Mucosa of stomach (tissue), 1 donor: Measurements from ENCODE around the gene CCDC174.

ENCODE experiments used
- H3K27me3 ChIP-seq: one replicate; pipeline ENCODE4 v1.7.0; 2013; ENCODE audit warnings: mild to moderate bottlenecking, low read length; ENCODE audit not compliant: control insufficient read depth, insufficient read depth
- H3K36me3 ChIP-seq: one replicate; pipeline ENCODE4 v1.7.0; 2013; ENCODE audit warnings: low read length; ENCODE audit not compliant: control insufficient read depth, insufficient read depth
- H3K4me1 ChIP-seq: one replicate; pipeline ENCODE4 v1.7.0; 2013; ENCODE audit warnings: mild to moderate bottlenecking, low read length; ENCODE audit not compliant: control insufficient read depth, insufficient read depth
- H3K4me3 ChIP-seq: one replicate; pipeline ENCODE4 v1.7.0; 2013; ENCODE audit warnings: low read length
- H3K9ac ChIP-seq: one replicate; pipeline ENCODE4 v1.7.0; 2013; ENCODE audit warnings: mild to moderate bottlenecking, low read length, moderate library complexity
- H3K9me3 ChIP-seq: one replicate; pipeline ENCODE4 v1.7.0; 2013; ENCODE audit warnings: mild to moderate bottlenecking, low read length, moderate library complexity; ENCODE audit not compliant: control insufficient read depth
- donor health status: Pancreatic carcinoma.

Gene CCDC174

GRCh38 chr3:14614862-14615261, 36.7 kb upstream of the CCDC174 start:
- Histone ChIP-seq H3K27me3 (no peaks in the 10 kb centered on the region), H3K9ac (no peak overlapping the region), H3K4me3 (no peak overlapping the region)

GRCh38 chr3:14616606-14617507, 34.7 kb upstream of the CCDC174 start:
- Histone ChIP-seq H3K9ac (no peak overlapping the region), H3K27me3 (no peaks in the 10 kb centered on the region), H3K4me3 (no peak overlapping the region), H3K36me3 (no peaks in the 10 kb centered on the region), H3K9me3 (no peaks in the 10 kb centered on the region), H3K4me1 (no peaks in the 10 kb centered on the region)

More at GRCh38 chr3:14614862-14615261, 36.7 kb upstream of the CCDC174 start:
- no peaks in the 10 kb centered on the region for H3K36me3 ChIP-seq
- H3K9me3 ChIP-seq = no peaks in the 10 kb centered on the region
- H3K4me1 ChIP-seq = no peaks in the 10 kb centered on the region

GRCh38 chr3:14617508-14618023, 34.0 kb upstream of the CCDC174 start:
- no peaks in the 10 kb centered on the region for H3K9me3 ChIP-seq
- no peaks in the 10 kb centered on the region for H3K4me1 ChIP-seq
- H3K9ac ChIP-seq = no peak overlapping the region
- no peak overlapping the region for H3K4me3 ChIP-seq
- no peaks in the 10 kb centered on the region for H3K27me3 ChIP-seq
- no peaks in the 10 kb centered on the region for H3K36me3 ChIP-seq

- Histone ChIP-seq H3K4me1 (no peaks in the 10 kb centered on the region), H3K9me3 (no peaks in the 10 kb centered on the region), H3K4me3 (no peak overlapping the region), H3K27me3 (no peaks in the 10 kb centered on the region), H3K36me3 (no peaks in the 10 kb centered on the region), H3K9ac (no peak overlapping the region)
Measured at GRCh38 chr3:14619605-14620004, 32.0 kb upstream of the CCDC174 start.

GRCh38 chr3:14620512-14620911, 31.1 kb upstream of the CCDC174 start:
- H3K9me3 ChIP-seq = no peaks in the 10 kb centered on the region
- H3K27me3 ChIP-seq = no peaks in the 10 kb centered on the region
- H3K9ac ChIP-seq = no peak overlapping the region

GRCh38 chr3:14621093-14621492, 30.5 kb upstream of the CCDC174 start:
- H3K36me3 ChIP-seq = no peaks in the 10 kb centered on the region
- H3K4me1 ChIP-seq = no peaks in the 10 kb centered on the region
- no peak overlapping the region for H3K9ac ChIP-seq
- H3K4me3 ChIP-seq = no peak overlapping the region
- no peaks in the 10 kb centered on the region for H3K27me3 ChIP-seq
- no peaks in the 10 kb centered on the region for H3K9me3 ChIP-seq

More at GRCh38 chr3:14620512-14620911, 31.1 kb upstream of the CCDC174 start:
- no peaks in the 10 kb centered on the region for H3K36me3 ChIP-seq
- H3K4me1 ChIP-seq = no peaks in the 10 kb centered on the region
- H3K4me3 ChIP-seq = no peak overlapping the region

GRCh38 chr3:14622368-14622767, 29.2 kb upstream of the CCDC174 start:
- Histone ChIP-seq H3K36me3 (no peaks in the 10 kb centered on the region), H3K9ac (no peak overlapping the region), H3K4me1 (no peaks in the 10 kb centered on the region), H3K4me3 (no peak overlapping the region), H3K27me3 (no peaks in the 10 kb centered on the region), H3K9me3 (no peaks in the 10 kb centered on the region)

- H3K9me3 ChIP-seq = no peaks in the 10 kb centered on the region
- H3K9ac ChIP-seq = no peak overlapping the region
- H3K4me3 ChIP-seq = no peak overlapping the region
- no peaks in the 10 kb centered on the region for H3K27me3 ChIP-seq
- H3K4me1 ChIP-seq = no peaks in the 10 kb centered on the region
- H3K36me3 ChIP-seq = no peaks in the 10 kb centered on the region
Measured at GRCh38 chr3:14623569-14624051, 28.0 kb upstream of the CCDC174 start.

GRCh38 chr3:14624498-14624897, 27.1 kb upstream of the CCDC174 start:
- Histone ChIP-seq H3K9me3 (no peaks in the 10 kb centered on the region), H3K36me3 (no peaks in the 10 kb centered on the region)

GRCh38 chr3:14625443-14625842, 26.1 kb upstream of the CCDC174 start:
- Histone ChIP-seq H3K9ac (no peak overlapping the region), H3K9me3 (no peaks in the 10 kb centered on the region)

More at GRCh38 chr3:14624498-14624897, 27.1 kb upstream of the CCDC174 start:
- no peaks in the 10 kb centered on the region for H3K27me3 ChIP-seq
- no peak overlapping the region for H3K9ac ChIP-seq
- H3K4me3 ChIP-seq = no peak overlapping the region
- no peaks in the 10 kb centered on the region for H3K4me1 ChIP-seq

GRCh38 chr3:14627815-14628214, 23.7 kb upstream of the CCDC174 start:
- no peaks in the 10 kb centered on the region for H3K9me3 ChIP-seq
- no peaks in the 10 kb centered on the region for H3K4me1 ChIP-seq
- no peak overlapping the region for H3K9ac ChIP-seq
- H3K4me3 ChIP-seq = no peak overlapping the region
- no peaks in the 10 kb centered on the region for H3K36me3 ChIP-seq
- no peaks in the 10 kb centered on the region for H3K27me3 ChIP-seq

More at GRCh38 chr3:14625443-14625842, 26.1 kb upstream of the CCDC174 start:
- Histone ChIP-seq H3K4me3 (no peak overlapping the region), H3K4me1 (no peaks in the 10 kb centered on the region), H3K36me3 (no peaks in the 10 kb centered on the region), H3K27me3 (no peaks in the 10 kb centered on the region)

GRCh38 chr3:14628406-14628805, 23.2 kb upstream of the CCDC174 start:
- no peaks in the 10 kb centered on the region for H3K9me3 ChIP-seq
- no peaks in the 10 kb centered on the region for H3K27me3 ChIP-seq
- H3K4me3 ChIP-seq = no peak overlapping the region
- H3K9ac ChIP-seq = no peak overlapping the region
- H3K4me1 ChIP-seq = no peaks in the 10 kb centered on the region
- H3K36me3 ChIP-seq = no peaks in the 10 kb centered on the region
